ENCODE data around the gene FHIT.

Gene FHIT

DNA sequence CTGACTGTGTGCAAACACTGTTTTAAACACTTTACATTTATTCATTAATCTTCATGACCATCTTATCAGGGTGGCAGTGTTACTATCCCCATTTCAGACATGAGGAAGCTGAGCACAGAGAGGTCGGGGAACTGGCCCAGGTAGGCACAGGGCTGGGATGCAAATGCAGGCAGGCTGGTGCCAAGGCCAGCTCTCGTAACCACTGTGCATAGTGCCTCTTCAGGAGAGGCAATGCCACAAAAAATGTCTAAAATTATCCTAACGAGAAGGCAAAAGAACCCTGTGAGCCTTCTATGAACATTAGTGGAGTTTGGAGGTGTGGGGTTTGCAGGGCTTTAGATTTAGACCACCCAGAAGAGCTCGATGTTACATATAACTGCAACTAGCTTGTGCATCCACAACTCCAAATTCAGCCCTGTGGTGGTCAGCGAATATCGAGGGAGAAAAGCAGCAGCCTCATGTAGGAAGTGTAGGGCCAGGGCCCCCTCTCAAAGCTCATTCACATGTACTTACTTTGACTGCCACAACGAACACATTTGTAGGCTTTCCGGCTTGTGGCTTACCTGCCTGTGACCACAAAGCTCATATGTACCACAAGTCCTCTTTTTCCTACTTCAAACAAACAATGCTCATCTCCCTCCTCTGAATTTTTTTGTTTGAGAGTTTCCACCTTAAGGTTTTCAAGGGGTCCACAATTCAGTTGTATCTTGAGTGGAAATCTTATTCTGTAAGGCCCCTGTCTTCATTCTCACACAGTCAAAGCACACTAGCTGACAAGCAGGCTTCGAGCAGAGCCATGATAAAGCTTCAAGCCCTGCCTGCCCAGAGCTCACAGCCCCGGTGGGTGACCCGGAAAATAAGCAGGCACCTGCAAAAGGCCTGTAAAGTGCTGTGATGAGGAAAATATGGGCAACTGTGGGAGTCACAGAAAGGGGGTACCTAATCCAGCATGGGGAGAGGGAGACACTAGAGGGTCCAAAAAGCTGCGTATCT, 1478.5 kb downstream of the FHIT start:
- TF ChIP-seq SIN3A (IDR thresholded peaks at IDR 0.05; ENCODE audit: borderline replicate concordance, insufficient read depth, low read length) (no peak), POLR2AphosphoS5 (IDR thresholded peaks at IDR 0.05; ENCODE audit: low read depth, low read length) (no peak), TAF1 (IDR thresholded peaks at IDR 0.05; ENCODE audit: borderline replicate concordance, insufficient read depth, low read length) (no peak), FOXP2 (optimal IDR thresholded peaks at IDR 0.05; ENCODE audit: borderline replicate concordance, extremely low read depth, extremely low read length, insufficient read depth) (no peak)
- TF ChIP-seq, protein P1, sequence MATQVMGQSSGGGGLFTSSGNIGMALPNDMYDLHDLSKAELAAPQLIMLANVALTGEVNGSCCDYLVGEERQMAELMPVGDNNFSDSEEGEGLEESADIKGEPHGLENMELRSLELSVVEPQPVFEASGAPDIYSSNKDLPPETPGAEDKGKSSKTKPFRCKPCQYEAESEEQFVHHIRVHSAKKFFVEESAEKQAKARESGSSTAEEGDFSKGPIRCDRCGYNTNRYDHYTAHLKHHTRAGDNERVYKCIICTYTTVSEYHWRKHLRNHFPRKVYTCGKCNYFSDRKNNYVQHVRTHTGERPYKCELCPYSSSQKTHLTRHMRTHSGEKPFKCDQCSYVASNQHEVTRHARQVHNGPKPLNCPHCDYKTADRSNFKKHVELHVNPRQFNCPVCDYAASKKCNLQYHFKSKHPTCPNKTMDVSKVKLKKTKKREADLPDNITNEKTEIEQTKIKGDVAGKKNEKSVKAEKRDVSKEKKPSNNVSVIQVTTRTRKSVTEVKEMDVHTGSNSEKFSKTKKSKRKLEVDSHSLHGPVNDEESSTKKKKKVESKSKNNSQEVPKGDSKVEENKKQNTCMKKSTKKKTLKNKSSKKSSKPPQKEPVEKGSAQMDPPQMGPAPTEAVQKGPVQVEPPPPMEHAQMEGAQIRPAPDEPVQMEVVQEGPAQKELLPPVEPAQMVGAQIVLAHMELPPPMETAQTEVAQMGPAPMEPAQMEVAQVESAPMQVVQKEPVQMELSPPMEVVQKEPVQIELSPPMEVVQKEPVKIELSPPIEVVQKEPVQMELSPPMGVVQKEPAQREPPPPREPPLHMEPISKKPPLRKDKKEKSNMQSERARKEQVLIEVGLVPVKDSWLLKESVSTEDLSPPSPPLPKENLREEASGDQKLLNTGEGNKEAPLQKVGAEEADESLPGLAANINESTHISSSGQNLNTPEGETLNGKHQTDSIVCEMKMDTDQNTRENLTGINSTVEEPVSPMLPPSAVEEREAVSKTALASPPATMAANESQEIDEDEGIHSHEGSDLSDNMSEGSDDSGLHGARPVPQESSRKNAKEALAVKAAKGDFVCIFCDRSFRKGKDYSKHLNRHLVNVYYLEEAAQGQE (IDR thresholded peaks at IDR 0.05; ENCODE audit: insufficient read depth in 1 of 2, low read depth in 2 of 2, low read length in 2 of 2): no peak

DNA sequence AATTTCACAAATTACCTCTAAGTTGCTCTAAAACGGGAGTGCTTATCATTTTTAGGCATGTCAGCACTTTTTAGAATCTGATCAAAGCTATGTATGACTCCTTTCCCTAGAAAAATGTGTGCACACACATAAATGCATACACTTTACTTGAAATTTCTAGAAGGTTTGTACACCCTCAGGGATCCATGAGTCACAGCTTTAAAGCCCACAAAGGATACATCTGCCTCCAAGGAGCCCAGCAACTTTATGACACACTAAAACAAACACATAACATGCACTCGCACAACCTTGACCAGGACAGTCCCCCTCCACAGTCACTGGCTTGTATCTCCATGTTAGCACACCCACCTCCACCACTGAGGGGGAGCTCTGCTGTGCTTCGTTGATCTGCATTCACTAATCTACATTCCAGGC, 1479.5 kb downstream of the FHIT start:
- no peak for TF ChIP-seq TAF1 (IDR thresholded peaks at IDR 0.05; ENCODE audit: borderline replicate concordance, insufficient read depth, low read length)
- TF ChIP-seq, protein P1 (IDR thresholded peaks at IDR 0.05; ENCODE audit: insufficient read depth in 1 of 2, low read depth in 2 of 2, low read length in 2 of 2): no peak
- no peak for TF ChIP-seq SIN3A (IDR thresholded peaks at IDR 0.05; ENCODE audit: borderline replicate concordance, insufficient read depth, low read length)
- TF ChIP-seq POLR2AphosphoS5 (IDR thresholded peaks at IDR 0.05; ENCODE audit: low read depth, low read length): no peak
- no peak for TF ChIP-seq FOXP2 (optimal IDR thresholded peaks at IDR 0.05; ENCODE audit: borderline replicate concordance, extremely low read depth, extremely low read length, insufficient read depth)

DNA sequence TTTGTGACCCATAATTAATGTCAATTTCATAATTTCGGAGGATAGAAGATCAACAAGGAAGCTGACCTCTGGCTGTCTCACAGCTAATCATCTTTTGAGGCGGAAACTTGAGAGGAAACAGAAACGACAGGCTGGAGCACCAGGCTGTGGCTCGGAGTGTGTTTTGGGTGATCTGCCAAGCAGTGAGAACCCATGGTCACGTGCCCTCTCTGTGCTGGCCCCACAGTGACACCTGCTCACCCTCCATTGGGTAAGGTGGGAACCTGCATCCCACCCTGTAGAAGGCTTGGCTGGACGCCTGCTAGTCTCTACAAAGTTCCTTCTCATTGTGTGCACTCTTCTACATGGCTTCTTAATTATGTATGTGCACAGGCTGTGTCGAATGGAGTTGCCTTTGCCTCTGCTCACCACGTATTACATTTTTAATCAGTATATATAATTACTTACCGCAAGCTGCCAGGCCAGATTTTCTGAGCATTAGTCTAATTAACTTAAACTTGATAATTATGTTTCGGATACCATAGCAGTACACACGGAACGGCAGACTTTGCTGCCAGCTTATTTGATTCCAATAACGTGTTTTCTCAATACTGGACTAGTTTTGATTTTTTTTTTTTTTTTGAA, 1482.0 kb downstream of the FHIT start:
- no peak for TF ChIP-seq POLR2AphosphoS5 (IDR thresholded peaks at IDR 0.05; ENCODE audit: low read depth, low read length)
- TF ChIP-seq FOXP2 (optimal IDR thresholded peaks at IDR 0.05; ENCODE audit: borderline replicate concordance, extremely low read depth, extremely low read length, insufficient read depth): no peak
- TF ChIP-seq, protein P1 (IDR thresholded peaks at IDR 0.05; ENCODE audit: insufficient read depth in 1 of 2, low read depth in 2 of 2, low read length in 2 of 2): no peak
- no peak for TF ChIP-seq TAF1 (IDR thresholded peaks at IDR 0.05; ENCODE audit: borderline replicate concordance, insufficient read depth, low read length)
- TF ChIP-seq SIN3A (IDR thresholded peaks at IDR 0.05; ENCODE audit: borderline replicate concordance, insufficient read depth, low read length): no peak

DNA sequence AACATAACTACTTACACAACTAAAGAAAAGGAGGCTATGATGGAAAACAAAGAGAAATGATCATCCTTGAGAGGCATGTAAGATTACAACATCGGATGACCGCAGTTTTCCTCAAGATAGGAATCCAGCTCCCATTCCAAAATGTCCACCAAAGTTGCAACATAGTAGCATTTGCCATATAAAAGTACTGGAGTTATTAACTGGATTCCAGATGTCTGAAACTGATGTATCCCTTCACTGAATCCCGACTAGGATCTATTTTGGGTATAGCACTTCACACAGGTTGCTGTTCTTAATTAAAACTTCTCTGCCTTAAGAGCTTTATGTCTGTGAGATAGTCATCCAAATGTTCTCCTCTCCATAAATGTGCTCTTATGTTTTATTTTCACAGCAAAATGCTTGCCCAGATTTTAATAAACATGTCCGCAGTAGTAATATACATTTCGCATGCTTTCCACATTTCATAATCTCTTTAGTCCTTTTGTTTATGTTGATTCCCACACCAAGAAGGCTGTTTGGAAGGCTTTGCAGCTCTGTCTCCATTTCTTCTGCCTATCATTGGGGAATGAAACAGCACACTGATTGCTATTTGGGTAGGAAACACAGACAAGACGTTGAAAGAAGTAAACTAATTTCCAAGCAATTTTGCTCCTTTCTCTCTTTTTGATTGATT, 1484.9 kb downstream of the FHIT start:
- TF ChIP-seq TAF1 (IDR thresholded peaks at IDR 0.05; ENCODE audit: borderline replicate concordance, insufficient read depth, low read length): no peak
- TF ChIP-seq, protein P1 (IDR thresholded peaks at IDR 0.05; ENCODE audit: insufficient read depth in 1 of 2, low read depth in 2 of 2, low read length in 2 of 2): no peak
- TF ChIP-seq POLR2AphosphoS5 (IDR thresholded peaks at IDR 0.05; ENCODE audit: low read depth, low read length): no peak
- no peak for TF ChIP-seq FOXP2 (optimal IDR thresholded peaks at IDR 0.05; ENCODE audit: borderline replicate concordance, extremely low read depth, extremely low read length, insufficient read depth)
- no peak for TF ChIP-seq SIN3A (IDR thresholded peaks at IDR 0.05; ENCODE audit: borderline replicate concordance, insufficient read depth, low read length)
